Breast epithelium (tissue), 4 donors: ENCODE data around the gene NRIP2. TPM values are rescaled to one million over a fixed set of nuclear protein-coding genes. Genes with fewer than 3 reads are reported as not detected.

Experiments used
- DNase-seq, 2 donors: peaks; one replicate each; pipeline ENCODE4 v3.0.0-alpha.2; 2019; ENCODE audit warnings: low spot score in 2 of 2
- H3K27ac ChIP-seq, 2 donors: fragments of 200-600 bp; sonication (generic) in 1 of 2; one replicate each; pipeline ENCODE4 v1.5.1; 2016 to 2019; ENCODE audit warnings: mild to moderate bottlenecking in 1 of 2
- H3K27me3 ChIP-seq, 2 donors: fragments of 200-600 bp; sonication (generic) in 1 of 2; one replicate each; pipeline versions ENCODE4 v1.5.1 to v1.6.0; 2017 to 2019; ENCODE audit warnings: control low read depth in 1 of 2, mild to moderate bottlenecking in 1 of 2
- H3K36me3 ChIP-seq: fragments of 200-600 bp; one replicate; pipeline ENCODE4 v1.5.1; 2019
- H3K4me1 ChIP-seq, 2 donors: fragments of 200-600 bp; sonication (generic); one replicate each; pipeline ENCODE4 v1.5.1; 2016 to 2019; ENCODE audit warnings: control low read depth in 1 of 2
- H3K4me3 ChIP-seq, 3 donors: fragments of 200-600 bp; sonication (generic); 1 replicate in 2 of 3; 2 replicates in 1 of 3; pipeline ENCODE4 v1.5.1; 2016 to 2019; ENCODE audit warnings: mild to moderate bottlenecking in 3 of 3, moderate library complexity in 2 of 3
- H3K9me3 ChIP-seq, 2 donors: fragments of 200-600 bp; sonication (generic) in 1 of 2; one replicate each; pipeline ENCODE4 v1.5.1; 2016 to 2019; ENCODE audit warnings: control low read depth in 1 of 2
- CTCF ChIP-seq, 3 donors: fragments of 450-650 bp; IDR thresholded peaks; one replicate each; pipeline ENCODE4 v1.5.1; 2016 to 2017; ENCODE audit warnings: antibody characterized with exemption in 3 of 3, mild to moderate bottlenecking in 3 of 3, moderate library complexity in 3 of 3
- POLR2A ChIP-seq: fragments of 450-650 bp; IDR thresholded peaks from one replicate; pipeline ENCODE4 v1.6.1; 2016; ENCODE audit warnings: antibody characterized with exemption, mild to moderate bottlenecking, moderate library complexity
- POLR2AphosphoS5 ChIP-seq, 3 donors: sonication (generic); formaldehyde crosslinking; IDR thresholded peaks; one replicate each; pipeline ENCODE4 v1.6.1; 2017; ENCODE audit warnings: antibody characterized with exemption in 3 of 3
- intact Hi-C: fragments of 100-400 bp; cut with DNase I; formaldehyde crosslinking; loops from one replicate; pipeline ENCODE4 v1.15.1; 2023; ENCODE audit warnings: low total_unique reads
- total RNA-seq, 3 donors: library from RNA; depleted of rRNA; stranded (reverse); fragments of >200 nt; gene quantifications; one replicate each; pipeline ENCODE4 v1.1.0, GENCODE V29; 2016

NRIP2 gene
- total RNA-seq, 3 donors from 2014 or later: 0.16 to 1.6 (median 1.2) TPM

- no peak for DNase-seq
- no peaks in the 10 kb centered on the region for H3K27me3 ChIP-seq
- no peaks in the 10 kb centered on the region for H3K4me1 ChIP-seq
- H3K27ac ChIP-seq: peak overlapping the region in 1 of 2 donors; percentile 62
- H3K9me3 ChIP-seq: no peaks in the 10 kb centered on the region
- TF ChIP-seq POLR2AphosphoS5 (IDR thresholded peaks at IDR 0.05) (no peak), CTCF (IDR thresholded peaks at IDR 0.05) (no peak), POLR2A (no peak)
- no peaks in the 10 kb centered on the region for H3K36me3 ChIP-seq
- intact Hi-C loops: no loop called here
- peak overlapping the region in 2 of 3 donors; percentile 42 to 58 for H3K4me3 ChIP-seq
Observed at GRCh38 chr12:2833810-2834209, 1.0 kb downstream of the NRIP2 start.

- no peak for TF ChIP-seq POLR2A
- TF ChIP-seq POLR2AphosphoS5 (IDR thresholded peaks at IDR 0.05): no peak
- no peak for TF ChIP-seq CTCF (IDR thresholded peaks at IDR 0.05)
- peak overlapping the region in 1 of 3 donors; percentile 0 for H3K4me3 ChIP-seq
- DNase-seq: no peak
- no peaks in the 10 kb centered on the region for H3K4me1 ChIP-seq
- H3K36me3 ChIP-seq: no peaks in the 10 kb centered on the region
- H3K9me3 ChIP-seq: no peaks in the 10 kb centered on the region
- intact Hi-C loops: no loop called here
- H3K27ac ChIP-seq: peak overlapping the region in 1 of 2 donors; percentile 62
- H3K27me3 ChIP-seq: no peaks in the 10 kb centered on the region
Observed at GRCh38 chr12:2833327-2833726, 1.5 kb downstream of the NRIP2 start.

DNA sequence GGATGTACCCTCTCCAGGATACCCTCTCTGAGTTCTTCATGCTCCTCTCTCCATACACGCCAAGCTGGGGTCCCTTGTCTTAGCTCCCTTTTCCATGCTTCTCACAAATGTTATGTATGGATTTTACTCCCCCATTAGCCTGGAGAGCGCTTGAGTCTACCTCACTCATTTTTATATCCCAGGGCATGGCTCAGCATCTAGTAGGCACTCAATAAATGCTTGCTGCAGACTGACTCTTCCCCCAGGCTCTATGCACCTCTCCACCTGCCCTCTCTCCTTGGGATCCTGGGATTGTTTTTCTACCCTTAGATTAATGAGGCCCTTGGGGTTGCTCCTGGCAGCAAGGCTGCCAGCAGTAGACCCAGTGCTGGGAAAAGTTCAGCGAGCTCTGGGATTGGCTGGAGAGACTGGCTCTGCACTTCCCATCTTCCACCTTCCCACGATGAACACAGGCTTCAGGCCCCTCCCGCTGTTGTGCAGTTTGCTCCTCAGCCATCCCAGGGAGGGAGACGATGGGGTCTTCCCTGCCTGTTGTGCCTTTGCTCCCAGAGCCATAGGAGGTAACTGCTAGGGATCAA, 2.2 kb downstream of the NRIP2 start:
- no peak overlapping the region for H3K4me3 ChIP-seq
- no peak for DNase-seq
- H3K27me3 ChIP-seq: no peaks in the 10 kb centered on the region
- no peaks in the 10 kb centered on the region for H3K4me1 ChIP-seq
- H3K36me3 ChIP-seq: no peaks in the 10 kb centered on the region
- no peak for TF ChIP-seq CTCF (IDR thresholded peaks at IDR 0.05)
- TF ChIP-seq POLR2A: no peak
- TF ChIP-seq POLR2AphosphoS5 (IDR thresholded peaks at IDR 0.05): no peak
- intact Hi-C loops: no loop called here
- no peaks in the 10 kb centered on the region for H3K9me3 ChIP-seq
- peak overlapping the region in 1 of 2 donors; percentile 62 for H3K27ac ChIP-seq

GRCh38 chr12:2829275-2829674, 5.6 kb downstream of the NRIP2 start:
- H3K27me3 ChIP-seq: no peaks in the 10 kb centered on the region
- intact Hi-C loops: no loop called here

More at GRCh38 chr12:2829275-2829674, 5.6 kb downstream of the NRIP2 start:
- Histone ChIP-seq H3K9me3 (no peaks in the 10 kb centered on the region), H3K36me3 (peaks cover 6% of the 10 kb centered on the region), H3K27ac (no peak overlapping the region), H3K4me3 (no peak overlapping the region), H3K4me1 (no peaks in the 10 kb centered on the region)
- no peak for DNase-seq
- TF ChIP-seq POLR2A: no peak
- no peak for TF ChIP-seq POLR2AphosphoS5 (IDR thresholded peaks at IDR 0.05)
- no peak for TF ChIP-seq CTCF (IDR thresholded peaks at IDR 0.05)
